WTC11 (cell line): ENCODE measurements around the gene CPNE7.
"Not testable (repeated sequence)": the region's sequence is repeated elsewhere in the genome, so short reads cannot be mapped to it uniquely, and the experiment has no call there.

Experiments
- CREB1 ChIP-seq: sonication (generic); formaldehyde crosslinking; IDR thresholded peaks from 2 replicates; pipeline ENCODE4 v1.8.0; 2023; ENCODE audit warnings: mild to moderate bottlenecking, missing genetic modification reagents
- FOXJ3 ChIP-seq: sonication (generic); formaldehyde crosslinking; IDR thresholded peaks from 2 replicates; pipeline ENCODE4 v1.9.0; 2021; ENCODE audit warnings: missing genetic modification reagents, mild to moderate bottlenecking, borderline replicate concordance

GRCh38 chr16:89587676-89588075 lies 12.1 kb downstream of the CPNE7 start:
- not testable (repeated sequence) for TF ChIP-seq FOXJ3 (CRISPR knock-in tag); CREB1
